Mesenchymal stem cell (in vitro differentiated cells and primary cell): ENCODE data around the gene TBC1D10A.

Source experiments
- DNase-seq: peaks from one replicate; pipeline ENCODE4 v3.0.0-alpha.2; 2013
- H2AFZ ChIP-seq: one replicate; pipeline ENCODE4 v1.6.1; 2013; ENCODE audit warnings: low read depth, mild to moderate bottlenecking, control low read depth, inconsistent platforms, low read length, moderate library complexity
- H2AK5ac ChIP-seq: 2 replicates; pipeline ENCODE4 v1.6.1; 2013; ENCODE audit warnings: low read length, moderate library complexity, mild to moderate bottlenecking, inconsistent platforms; ENCODE audit not compliant: severe bottlenecking
- H2BK120ac ChIP-seq: one replicate; pipeline ENCODE4 v1.6.1; 2013; ENCODE audit warnings: low read depth, mild to moderate bottlenecking, inconsistent platforms, low read length, moderate library complexity
- H2BK12ac ChIP-seq, 2 experiments: one replicate each; pipeline ENCODE4 v1.6.1; 2013; ENCODE audit warnings: inconsistent platforms in 2 of 2, low read length in 2 of 2, mild to moderate bottlenecking in 2 of 2, moderate library complexity in 2 of 2, control low read depth in 1 of 2
- H2BK15ac ChIP-seq: one replicate; pipeline ENCODE4 v1.6.1; 2013; ENCODE audit warnings: mild to moderate bottlenecking, low read depth, inconsistent platforms; ENCODE audit not compliant: poor library complexity, severe bottlenecking
- H2BK5ac ChIP-seq: 2 replicates; pipeline ENCODE4 v1.6.1; 2013; ENCODE audit warnings: low read depth, mild to moderate bottlenecking, low read length, control low read depth, inconsistent platforms; ENCODE audit not compliant: poor library complexity, severe bottlenecking
- H3K14ac ChIP-seq, 2 experiments: one replicate each; pipeline ENCODE4 v1.6.1; 2013; ENCODE audit warnings: inconsistent platforms in 2 of 2, low read length in 2 of 2, control low read depth in 1 of 2, mild to moderate bottlenecking in 1 of 2, moderate library complexity in 1 of 2
- H3K18ac ChIP-seq, 2 experiments: one replicate each; pipeline ENCODE4 v1.6.1; 2013; ENCODE audit warnings: inconsistent platforms in 2 of 2, low read length in 2 of 2, control low read depth in 1 of 2, low read depth in 1 of 2, mild to moderate bottlenecking in 1 of 2
- H3K23ac ChIP-seq, 2 experiments: one replicate each; pipeline ENCODE4 v1.6.1; 2013; ENCODE audit warnings: inconsistent platforms in 2 of 2, low read length in 2 of 2, mild to moderate bottlenecking in 2 of 2, moderate library complexity in 2 of 2, control low read depth in 1 of 2
- H3K27ac ChIP-seq: 2 replicates; pipeline ENCODE4 v1.5.1; 2013; ENCODE audit warnings: mild to moderate bottlenecking, moderate library complexity, low read length, control low read depth, inconsistent platforms; ENCODE audit not compliant: poor library complexity, severe bottlenecking
- H3K27me3 ChIP-seq, 2 experiments: 2 replicates each; pipeline versions ENCODE4 v1.6.1 to v1.7.0; 2013; ENCODE audit warnings: low read length in 2 of 2, mild to moderate bottlenecking in 2 of 2, moderate library complexity in 2 of 2, control low read depth in 1 of 2, inconsistent platforms in 1 of 2; ENCODE audit not compliant: control insufficient read depth in 1 of 2, insufficient read depth in 1 of 2
- H3K36me3 ChIP-seq, 2 experiments: 2 replicates each; pipeline versions ENCODE4 v1.6.1 to v1.7.0; 2013; ENCODE audit warnings: low read length in 2 of 2, control low read depth in 1 of 2, inconsistent platforms in 1 of 2, low read depth in 1 of 2, mild to moderate bottlenecking in 1 of 2; ENCODE audit not compliant: insufficient read depth in 2 of 2, control insufficient read depth in 1 of 2
- H3K4ac ChIP-seq, 2 experiments: one replicate each; pipeline ENCODE4 v1.6.1; 2013; ENCODE audit warnings: inconsistent platforms in 2 of 2, low read length in 2 of 2, mild to moderate bottlenecking in 2 of 2, moderate library complexity in 2 of 2, control low read depth in 1 of 2, low read depth in 1 of 2
- H3K4me1 ChIP-seq: 2 replicates; pipeline ENCODE4 v1.6.1; 2013; ENCODE audit warnings: low read depth, low read length, control low read depth; ENCODE audit not compliant: control insufficient read depth, insufficient read depth
- H3K4me2 ChIP-seq: 2 replicates; pipeline ENCODE4 v1.6.1; 2013; ENCODE audit warnings: low read length, mild to moderate bottlenecking, inconsistent platforms; ENCODE audit not compliant: poor library complexity, severe bottlenecking
- H3K4me3 ChIP-seq, 2 experiments: 2 replicates each; pipeline versions ENCODE4 v1.5.1 to v1.7.0; 2013; ENCODE audit warnings: low read length in 2 of 2, mild to moderate bottlenecking in 2 of 2, control low read depth in 1 of 2, low read depth in 1 of 2; ENCODE audit not compliant: insufficient read depth in 1 of 2
- H3K79me1 ChIP-seq: replicated peaks from 2 replicates; pipeline ENCODE4 v1.6.1; 2013; ENCODE audit warnings: mild to moderate bottlenecking, control low read depth, low read length, inconsistent platforms; ENCODE audit not compliant: poor library complexity, severe bottlenecking
- H3K9ac ChIP-seq: 2 replicates; pipeline ENCODE4 v1.7.0; 2013; ENCODE audit warnings: mild to moderate bottlenecking, low read length, moderate library complexity
- H3K9me3 ChIP-seq: 2 replicates; pipeline ENCODE4 v1.7.0; 2013; ENCODE audit warnings: mild to moderate bottlenecking, low read length; ENCODE audit not compliant: control insufficient read depth
- H4K8ac ChIP-seq: one replicate; pipeline ENCODE4 v1.6.1; 2013; ENCODE audit warnings: inconsistent platforms, mild to moderate bottlenecking, low read length, moderate library complexity
- H4K91ac ChIP-seq: one replicate; pipeline ENCODE4 v1.6.1; 2013; ENCODE audit warnings: mild to moderate bottlenecking, low read length, inconsistent platforms
- WGBS: methylation state at CpG from one replicate; pipeline ENCODE4 v1.1.7; 2013; ENCODE audit warnings: mixed read lengths; 5-methylcytosine and 5-hydroxymethylcytosine counted together

The TBC1D10A gene

DNA sequence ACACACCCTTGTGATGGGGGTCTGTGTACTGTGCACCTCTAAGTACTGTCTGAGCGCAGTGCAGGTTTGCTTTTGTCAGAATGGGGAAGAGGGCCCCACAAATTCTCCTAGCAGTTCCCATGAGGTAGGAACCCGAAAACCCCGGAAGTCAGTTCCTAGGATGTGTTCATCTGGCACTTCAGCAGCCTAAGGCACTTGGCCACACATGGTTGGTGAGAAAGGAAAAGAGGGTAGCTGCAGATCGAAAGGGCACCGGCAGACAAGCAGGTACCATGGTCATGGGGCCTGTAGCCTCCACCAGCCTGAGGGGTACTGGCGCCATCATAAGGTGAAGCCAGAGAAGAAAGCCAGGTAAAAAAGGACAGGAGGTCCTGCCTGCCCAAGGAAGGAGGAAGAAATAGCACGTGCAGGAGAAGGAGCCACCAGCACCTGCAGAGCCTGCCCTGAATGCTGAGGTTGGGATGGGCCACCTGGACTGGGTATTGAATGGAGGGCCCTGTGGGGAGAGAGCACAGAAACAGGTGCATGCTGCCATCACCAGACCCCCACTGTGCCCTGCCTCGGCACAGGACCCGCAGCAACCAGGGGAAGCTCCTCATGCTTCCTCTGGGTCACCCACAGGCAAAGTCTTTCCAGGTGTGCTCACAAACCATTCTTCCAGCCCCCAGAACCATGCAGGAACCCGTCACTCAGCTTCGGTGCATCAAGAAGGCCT is 29.3 kb downstream of the TBC1D10A start:
- Histone ChIP-seq H3K36me3 (peaks cover 87 to 96% of the 10 kb centered on the region in 2 experiments), H3K14ac (no peak overlapping the region), H3K4ac (no peak overlapping the region), H2BK15ac (no peak overlapping the region), H4K8ac (no peak overlapping the region), H4K91ac (no peak overlapping the region), H2BK5ac (no peak overlapping the region), H2AFZ (no peak overlapping the region), H3K4me3 (no peak overlapping the region), H3K9ac (no peak overlapping the region), H3K23ac (no peak overlapping the region), H3K9me3 (no peaks in the 10 kb centered on the region), H2AK5ac (no peak overlapping the region), H3K4me2 (no peak overlapping the region), H3K79me1 (peaks cover 65% of the 10 kb centered on the region), H3K27me3 (no peaks in the 10 kb centered on the region), H3K27ac (no peak overlapping the region), H3K4me1 (peaks cover 14% of the 10 kb centered on the region), H2BK120ac (no peak overlapping the region), H3K18ac (no peak overlapping the region), H2BK12ac (no peak overlapping the region)
- 93% methylated on average over 11 of the region's 11 CpGs for WGBS
- no peak for DNase-seq

- no peaks in the 10 kb centered on the region for H3K9me3 ChIP-seq
- peaks cover 10% of the 10 kb centered on the region for H3K4me1 ChIP-seq
- H3K18ac ChIP-seq, result no peak overlapping the region
- H3K4ac ChIP-seq, result no peak overlapping the region
- H4K91ac ChIP-seq, result no peak overlapping the region
- H3K79me1 ChIP-seq, result peaks cover 63% of the 10 kb centered on the region
- H2BK5ac ChIP-seq, result no peak overlapping the region
- no peak overlapping the region for H2BK15ac ChIP-seq
- 92% methylated on average over 3 of the region's 3 CpGs for WGBS
- no peak overlapping the region for H3K27ac ChIP-seq
- H2BK120ac ChIP-seq, result no peak overlapping the region
- no peak overlapping the region for H3K14ac ChIP-seq
- no peak overlapping the region for H2AFZ ChIP-seq
- DNase-seq, result no peak
- H4K8ac ChIP-seq, result no peak overlapping the region
- H3K23ac ChIP-seq, result no peak overlapping the region
- no peaks in the 10 kb centered on the region for H3K27me3 ChIP-seq
- H2AK5ac ChIP-seq, result no peak overlapping the region
- H3K9ac ChIP-seq, result no peak overlapping the region
- H3K4me3 ChIP-seq, result no peak overlapping the region
- H3K4me2 ChIP-seq, result no peak overlapping the region
- H2BK12ac ChIP-seq, result no peak overlapping the region
- peaks cover 93 to 96% of the 10 kb centered on the region in 2 experiments for H3K36me3 ChIP-seq
These were observed 29.9 kb downstream of the TBC1D10A start for GRCh38 chr22:30296833-30297232.

- no peak overlapping the region for H4K91ac ChIP-seq
- H3K36me3 ChIP-seq, result peaks cover 95 to 96% of the 10 kb centered on the region in 2 experiments
- H2AK5ac ChIP-seq, result no peak overlapping the region
- H3K18ac ChIP-seq, result no peak overlapping the region
- no peak overlapping the region for H3K23ac ChIP-seq
- DNase-seq, result no peak
- no peak overlapping the region for H2AFZ ChIP-seq
- H3K27ac ChIP-seq, result no peak overlapping the region
- no peak overlapping the region for H3K4me2 ChIP-seq
- H2BK15ac ChIP-seq, result no peak overlapping the region
- H3K9ac ChIP-seq, result no peak overlapping the region
- no peak overlapping the region for H2BK120ac ChIP-seq
- peaks cover 58% of the 10 kb centered on the region for H3K79me1 ChIP-seq
- 99% methylated on average over 3 of the region's 4 CpGs for WGBS
- H3K9me3 ChIP-seq, result no peaks in the 10 kb centered on the region
- no peak overlapping the region for H2BK5ac ChIP-seq
- H4K8ac ChIP-seq, result no peak overlapping the region
- no peak overlapping the region for H3K14ac ChIP-seq
- no peak overlapping the region for H3K4me3 ChIP-seq
- H3K27me3 ChIP-seq, result no peaks in the 10 kb centered on the region
- H3K4me1 ChIP-seq, result peaks cover 9% of the 10 kb centered on the region
- no peak overlapping the region for H2BK12ac ChIP-seq
- H3K4ac ChIP-seq, result no peak overlapping the region
These were observed 30.4 kb downstream of the TBC1D10A start for GRCh38 chr22:30296324-30296723.

DNA sequence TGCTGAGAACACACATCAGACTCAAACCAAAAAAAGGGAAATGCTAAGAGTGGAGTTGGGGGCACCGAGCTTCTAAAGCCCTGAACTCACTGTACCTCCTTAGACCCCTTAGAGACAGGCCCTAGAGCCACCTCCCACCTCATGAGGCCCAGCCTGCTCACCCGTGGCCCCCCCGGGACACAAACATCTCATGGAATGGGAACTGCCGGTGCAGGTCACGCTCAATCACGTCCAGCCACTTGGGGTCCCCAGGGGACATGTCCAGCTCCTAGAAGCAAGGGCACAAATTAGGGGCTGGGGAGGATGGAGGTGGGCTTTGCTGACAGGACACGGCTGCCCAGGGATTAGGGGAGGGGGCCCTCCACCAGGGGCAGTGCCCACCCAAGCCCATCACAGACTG is 31.2 kb downstream of the TBC1D10A start:
- no peak overlapping the region for H3K27ac ChIP-seq
- no peak overlapping the region for H2BK12ac ChIP-seq
- no peak overlapping the region for H3K9ac ChIP-seq
- H3K79me1 ChIP-seq, result peaks cover 52% of the 10 kb centered on the region
- H2BK120ac ChIP-seq, result no peak overlapping the region
- H2BK15ac ChIP-seq, result no peak overlapping the region
- peaks cover 88 to 92% of the 10 kb centered on the region in 2 experiments for H3K36me3 ChIP-seq
- no peak overlapping the region for H3K4me2 ChIP-seq
- peak overlapping the region in 1 of 2 experiments; percentile 4 for H3K4me3 ChIP-seq
- no peak overlapping the region for H3K18ac ChIP-seq
- no peaks in the 10 kb centered on the region for H3K9me3 ChIP-seq
- H3K27me3 ChIP-seq, result no peaks in the 10 kb centered on the region
- no peak overlapping the region for H3K4ac ChIP-seq
- H2BK5ac ChIP-seq, result no peak overlapping the region
- H3K23ac ChIP-seq, result no peak overlapping the region
- no peak overlapping the region for H2AK5ac ChIP-seq
- peaks cover 16% of the 10 kb centered on the region for H3K4me1 ChIP-seq
- H4K91ac ChIP-seq, result no peak overlapping the region
- 85% methylated on average over 7 of the region's 7 CpGs for WGBS
- H4K8ac ChIP-seq, result no peak overlapping the region
- no peak for DNase-seq
- no peak overlapping the region for H2AFZ ChIP-seq
- H3K14ac ChIP-seq, result no peak overlapping the region
